ENCODE data around the gene PADI2.

The PADI2 gene

GRCh38 chr1:17112496-17113236 lies 6.6 kb downstream of the PADI2 start:
- no peak for DNase-seq

GRCh38 chr1:17112076-17112475 lies 7.2 kb downstream of the PADI2 start:
- no peak for DNase-seq

- no peak for DNase-seq
Observed at GRCh38 chr1:17110555-17110926, 8.7 kb downstream of the PADI2 start.

GRCh38 chr1:17109892-17110554 lies 9.2 kb downstream of the PADI2 start:
- no peak for DNase-seq

GRCh38 chr1:17108786-17109185 lies 10.5 kb downstream of the PADI2 start:
- no peak for DNase-seq

- DNase-seq: no peak
Observed at GRCh38 chr1:17108360-17108759, 10.9 kb downstream of the PADI2 start.

GRCh38 chr1:17104782-17105181 lies 14.5 kb downstream of the PADI2 start:
- no peak for DNase-seq

GRCh38 chr1:17102232-17102631 lies 17.0 kb downstream of the PADI2 start:
- DNase-seq: no peak

GRCh38 chr1:17101261-17101660 lies 18.0 kb downstream of the PADI2 start:
- no peak for DNase-seq

- no peak for DNase-seq
Observed at GRCh38 chr1:17099616-17100340, 19.5 kb downstream of the PADI2 start.

GRCh38 chr1:17098446-17099317 lies 20.6 kb downstream of the PADI2 start:
- no peak for DNase-seq

GRCh38 chr1:17097787-17098186 lies 21.5 kb downstream of the PADI2 start:
- DNase-seq: no peak

- DNase-seq: no peak
Observed at GRCh38 chr1:17097147-17097546, 22.1 kb downstream of the PADI2 start.

- no peak for DNase-seq
Observed at GRCh38 chr1:17096584-17096983, 22.7 kb downstream of the PADI2 start.

GRCh38 chr1:17095141-17095540 lies 24.1 kb downstream of the PADI2 start:
- DNase-seq: no peak

- DNase-seq: no peak
Observed at GRCh38 chr1:17094664-17095063, 24.6 kb downstream of the PADI2 start.

- DNase-seq: no peak
Observed at GRCh38 chr1:17093822-17094393, 25.3 kb downstream of the PADI2 start.

- no peak for DNase-seq
Observed at GRCh38 chr1:17091252-17091651, 28.0 kb downstream of the PADI2 start.

GRCh38 chr1:17089506-17089905 lies 29.7 kb downstream of the PADI2 start:
- DNase-seq: no peak

GRCh38 chr1:17086751-17087150 lies 32.5 kb downstream of the PADI2 start:
- DNase-seq: no peak

- DNase-seq: no peak
Observed at GRCh38 chr1:17084787-17085186, 34.5 kb downstream of the PADI2 start.

- DNase-seq: no peak
Observed at GRCh38 chr1:17082761-17083160, 36.5 kb downstream of the PADI2 start.

GRCh38 chr1:17081439-17081838 lies 37.8 kb downstream of the PADI2 start:
- no peak for DNase-seq
